HG02943 (cell line): ENCODE data around the gene RNF138.
"Not testable (repeated sequence)": the region's sequence is repeated elsewhere in the genome, so short reads cannot be mapped to it uniquely, and the experiment has no call there.

ENCODE experiments used
- ATAC-seq: cut with Tn5 transposase; IDR thresholded peaks from one replicate; pipeline ENCODE4 v1.9.1; 2021; ENCODE audit warnings: mild to moderate bottlenecking, low read depth, moderate library complexity; ENCODE audit not compliant: unreplicated experiment

RNF138 gene

GRCh38 chr18:32091724-32092421 is at the start of gene RNF138:
Gene RNF138 (plus strand): TSS chr18:32091874. CDS start chr18:32092777, 903 bp downstream.
- ATAC-seq, result peak; percentile 54

- ATAC-seq, result no peak
These were observed 49.3 kb upstream of the RNF138 start for GRCh38 chr18:32042337-32042736.

- ATAC-seq, result no peak
These were observed 43.1 kb upstream of the RNF138 start for GRCh38 chr18:32048507-32049091.

GRCh38 chr18:32049393-32050171 is 42.1 kb upstream of the RNF138 start:
- ATAC-seq, result no peak

- no peak for ATAC-seq
These were observed 34.9 kb upstream of the RNF138 start for GRCh38 chr18:32056613-32057358.

GRCh38 chr18:32057624-32058165 is 34.0 kb upstream of the RNF138 start:
- no peak for ATAC-seq

- no peak for ATAC-seq
These were observed 31.6 kb upstream of the RNF138 start for GRCh38 chr18:32060026-32060425.

- ATAC-seq, result no peak
These were observed 24.1 kb upstream of the RNF138 start for GRCh38 chr18:32067375-32068167.

- no peak for ATAC-seq
These were observed 19.4 kb upstream of the RNF138 start for GRCh38 chr18:32072321-32072720.

GRCh38 chr18:32074206-32074605 is 17.5 kb upstream of the RNF138 start:
- no peak for ATAC-seq

- ATAC-seq, result no peak
These were observed 12.8 kb upstream of the RNF138 start for GRCh38 chr18:32078845-32079244.

GRCh38 chr18:32081881-32082280 is 9.8 kb upstream of the RNF138 start:
- no peak for ATAC-seq

GRCh38 chr18:32083781-32084180 is 7.9 kb upstream of the RNF138 start:
- no peak for ATAC-seq

GRCh38 chr18:32086881-32087280 is 4.8 kb upstream of the RNF138 start:
- ATAC-seq, result no peak

- not testable (repeated sequence) for ATAC-seq
These were observed 843 bp upstream of the RNF138 start for GRCh38 chr18:32090831-32091230.

- no peak for ATAC-seq
These were observed 350 bp upstream of the RNF138 start for GRCh38 chr18:32091325-32091723.

- peak; percentile 72 for ATAC-seq
These were observed 888 bp downstream of the RNF138 start for GRCh38 chr18:32092422-32093101.

GRCh38 chr18:32093102-32093511 is 1.4 kb downstream of the RNF138 start:
- peak; percentile 34 for ATAC-seq

GRCh38 chr18:32093523-32093922 is 1.8 kb downstream of the RNF138 start:
- no peak for ATAC-seq
